Activated CD4-positive, alpha-beta T cell treated with anti-CD3 and anti-CD28 coated beads for 48 hours (primary cell): Measurements from ENCODE around the gene DESI1.
"Not testable (repeated sequence)": the region's sequence is repeated elsewhere in the genome, so short reads cannot be mapped to it uniquely, and the experiment has no call there.

Experiments used
- DNase-seq: peaks from one replicate; pipeline ENCODE4 v3.0.0-alpha.2; 2020

Gene DESI1

DNA sequence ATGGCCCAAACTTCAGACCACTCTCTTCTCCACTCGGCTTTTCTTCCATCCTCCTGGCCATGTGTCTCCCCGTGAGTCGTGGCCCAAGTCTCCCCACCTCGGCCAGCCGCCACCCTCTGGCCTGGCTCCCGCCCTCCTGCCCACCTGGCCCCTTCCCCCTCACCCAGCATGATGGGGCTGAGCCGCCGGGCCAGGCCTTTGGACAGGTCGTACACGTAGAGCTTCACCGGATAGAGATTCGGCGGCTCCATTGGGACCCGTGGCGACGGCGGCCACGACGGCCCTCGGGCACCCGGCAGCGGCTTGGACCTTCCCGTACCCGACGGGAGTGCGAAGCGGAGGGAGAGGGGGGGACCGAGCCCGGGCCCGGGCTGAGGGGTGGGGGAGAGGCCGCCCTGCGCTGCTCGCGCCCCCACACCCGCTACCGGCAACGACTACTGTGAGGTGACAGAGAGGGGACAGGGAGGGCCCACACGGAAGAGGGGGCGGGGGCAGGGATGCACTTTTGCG is at the start of gene DESI1:
Gene DESI1, minus strand, starts transcription at position 455 of the 510 bp plus-strand sequence. Its CDS starts 204 bp downstream, at position 251.
- DNase-seq = no peak

DNA sequence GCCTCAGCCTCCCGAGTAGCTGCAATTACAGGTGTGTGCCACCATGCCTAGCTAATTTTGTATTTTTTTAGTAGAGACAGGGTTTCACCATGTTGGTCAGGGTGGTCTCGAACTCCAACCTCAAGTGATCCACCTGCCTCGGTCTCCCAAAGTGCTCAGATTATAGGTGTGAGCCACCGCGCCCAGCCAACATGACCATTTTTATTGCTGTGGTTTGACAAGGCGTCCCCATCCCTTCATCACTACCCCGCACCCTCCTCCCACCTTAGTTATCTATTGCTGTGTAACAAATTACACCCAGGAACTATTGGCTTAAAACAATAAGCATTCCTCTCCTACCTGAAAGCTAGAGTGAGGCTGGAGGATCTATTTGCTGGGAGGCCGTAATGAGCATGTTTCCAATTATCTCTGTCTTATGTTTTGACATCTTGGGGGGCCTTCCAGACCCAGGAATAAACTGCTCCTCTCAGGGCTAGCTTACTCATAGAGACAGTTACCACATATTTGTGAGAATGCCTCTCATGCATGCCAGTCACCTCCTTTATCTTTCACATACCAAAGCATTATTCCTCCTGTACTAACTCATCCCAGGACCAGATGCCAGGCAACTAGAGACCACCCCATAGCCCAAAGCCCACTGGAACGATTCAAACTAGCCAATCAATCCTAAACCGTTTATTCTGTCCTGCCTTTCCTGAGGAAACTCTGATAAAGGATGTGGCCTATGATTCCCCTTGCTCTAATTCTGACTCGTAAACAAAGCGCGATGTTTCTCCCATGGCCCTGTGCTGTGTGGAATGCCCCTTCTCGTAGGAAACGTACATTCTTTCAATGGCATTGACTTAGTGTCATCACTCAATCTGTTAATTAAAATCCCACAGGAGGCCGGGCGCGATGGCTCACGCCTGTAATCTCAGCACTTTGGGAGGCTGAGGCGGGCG is 48.4 kb upstream of the DESI1 start:
- no peak for DNase-seq

DNA sequence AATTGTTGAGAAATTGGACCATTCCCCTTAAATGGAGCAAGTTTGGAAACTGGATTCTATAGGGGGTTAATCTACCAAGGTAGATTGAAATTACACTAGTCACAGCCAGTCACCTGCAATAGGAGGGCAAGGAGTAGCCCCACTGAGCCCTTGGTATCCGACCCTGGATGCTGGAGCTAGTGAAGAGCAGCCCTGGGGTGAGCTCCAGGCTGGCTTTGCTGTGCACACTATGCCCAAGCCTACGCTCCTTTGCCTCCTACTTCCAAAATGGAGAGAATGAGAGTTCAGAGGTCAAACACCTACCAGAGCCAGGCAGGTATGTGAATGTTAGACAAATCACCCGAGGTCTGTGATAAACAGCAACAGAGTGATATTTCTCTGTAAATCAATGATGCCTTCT is 44.1 kb upstream of the DESI1 start:
- DNase-seq = no peak

DNA sequence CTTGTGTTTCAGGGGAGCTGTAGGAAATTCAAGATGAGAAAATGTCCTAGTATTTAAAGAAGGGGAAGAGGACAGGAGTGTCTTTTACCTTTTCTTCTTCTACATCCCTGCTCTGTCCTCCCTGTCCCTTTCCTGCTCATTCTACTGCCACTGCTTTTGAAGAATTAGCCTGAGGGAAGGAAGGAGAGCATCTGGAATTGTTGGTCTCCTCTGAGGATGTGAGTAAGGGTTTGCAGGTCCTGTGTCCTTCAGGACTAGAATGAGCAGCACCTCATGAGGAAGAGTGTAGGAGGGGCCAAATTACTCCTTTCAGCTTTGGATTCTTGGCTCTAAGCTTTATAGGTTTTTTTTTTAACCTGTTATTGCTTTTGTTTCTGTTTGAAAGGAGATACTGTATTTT is 43.6 kb upstream of the DESI1 start:
- no peak for DNase-seq

DNA sequence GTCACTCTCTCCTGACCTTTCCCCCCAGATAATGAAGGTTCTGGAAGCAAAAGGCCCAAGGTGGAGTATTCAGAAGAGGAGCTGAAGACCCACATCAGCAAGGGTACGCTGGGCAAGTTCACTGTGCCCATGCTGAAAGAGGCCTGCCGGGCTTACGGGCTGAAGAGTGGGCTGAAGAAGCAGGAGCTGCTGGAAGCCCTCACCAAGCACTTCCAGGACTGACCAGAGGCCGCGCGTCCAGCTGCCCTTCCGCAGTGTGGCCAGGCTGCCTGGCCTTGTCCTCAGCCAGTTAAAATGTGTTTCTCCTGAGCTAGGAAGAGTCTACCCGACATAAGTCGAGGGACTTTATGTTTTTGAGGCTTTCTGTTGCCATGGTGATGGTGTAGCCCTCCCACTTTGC is 42.8 kb upstream of the DESI1 start:
- DNase-seq = not testable (repeated sequence)

DNA sequence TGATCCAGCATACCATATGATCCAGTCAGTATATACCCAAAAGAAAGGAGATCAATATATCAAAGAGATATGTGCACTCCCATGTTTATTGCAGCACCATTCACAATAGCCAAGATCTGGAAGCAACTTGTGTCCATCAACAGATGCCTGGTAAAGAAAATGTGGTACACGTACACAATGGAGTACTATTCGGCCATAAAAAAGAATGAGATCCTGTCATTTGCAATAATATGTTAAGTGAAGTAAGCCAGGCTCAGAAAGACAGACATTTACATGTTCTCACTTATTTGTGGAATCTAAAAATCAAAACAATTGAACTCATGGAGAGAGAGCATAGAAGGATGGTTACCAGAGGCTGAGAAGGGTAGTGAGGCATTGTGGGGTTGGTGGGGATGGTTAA is 40.9 kb upstream of the DESI1 start:
- no peak for DNase-seq

DNA sequence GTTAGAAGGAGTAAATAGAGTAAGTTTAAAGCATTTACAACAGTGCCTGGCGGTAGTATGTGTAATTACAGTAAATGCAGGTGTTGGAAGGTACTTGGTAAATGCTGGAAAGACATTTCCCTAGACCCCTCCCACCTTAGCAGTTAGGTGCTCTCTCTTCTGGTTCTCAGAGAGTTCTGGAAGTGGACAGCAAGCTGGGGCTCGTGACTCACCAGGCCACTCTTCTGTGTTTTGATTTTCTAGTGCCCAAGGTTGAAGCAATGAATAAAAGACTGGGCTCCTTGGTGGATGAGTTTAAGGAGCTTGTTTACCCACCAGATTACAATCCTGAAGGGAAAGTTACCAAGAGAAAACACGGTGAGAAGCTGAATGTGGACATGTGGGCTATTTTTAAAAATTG is 40.2 kb upstream of the DESI1 start:
- no peak for DNase-seq

DNA sequence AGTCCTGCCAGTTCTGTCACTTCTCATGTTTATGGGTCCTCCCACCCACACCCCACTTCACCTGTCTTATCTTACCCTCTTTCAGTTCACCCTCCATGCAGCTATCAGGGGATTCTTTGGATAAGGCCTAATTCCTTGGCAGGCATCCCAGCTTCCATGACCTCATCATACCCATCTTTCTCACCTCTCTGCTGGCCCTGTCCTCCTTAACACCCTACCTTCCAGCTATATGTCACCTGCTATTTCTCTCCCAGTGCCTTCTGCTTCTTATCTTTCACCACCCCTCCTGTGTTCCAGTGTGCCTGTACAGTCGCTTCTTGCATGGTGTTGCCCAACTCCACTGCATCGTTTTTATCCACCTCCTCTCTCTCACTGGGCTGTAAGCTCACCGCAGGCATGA is 39.6 kb upstream of the DESI1 start:
- DNase-seq = no peak

DNA sequence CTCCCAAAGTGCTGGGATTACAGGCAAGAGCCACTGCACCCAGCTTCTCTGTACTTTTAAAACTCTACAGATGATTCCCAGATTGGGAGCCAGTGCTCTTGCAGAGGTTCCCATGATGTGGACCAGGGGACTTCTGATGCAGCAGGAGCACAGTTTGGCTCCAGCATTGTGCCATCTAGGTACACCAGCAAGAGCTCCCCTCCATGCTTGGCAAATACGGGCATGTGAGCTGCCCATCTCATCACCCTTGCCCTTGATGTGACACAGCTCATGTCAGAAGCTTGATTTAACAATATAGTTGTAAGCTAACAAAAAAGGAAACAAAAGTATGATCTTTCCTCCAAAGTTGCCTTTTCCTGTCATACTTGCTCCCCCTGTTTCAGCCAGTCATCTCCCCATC is 39.1 kb upstream of the DESI1 start:
- DNase-seq = no peak

DNA sequence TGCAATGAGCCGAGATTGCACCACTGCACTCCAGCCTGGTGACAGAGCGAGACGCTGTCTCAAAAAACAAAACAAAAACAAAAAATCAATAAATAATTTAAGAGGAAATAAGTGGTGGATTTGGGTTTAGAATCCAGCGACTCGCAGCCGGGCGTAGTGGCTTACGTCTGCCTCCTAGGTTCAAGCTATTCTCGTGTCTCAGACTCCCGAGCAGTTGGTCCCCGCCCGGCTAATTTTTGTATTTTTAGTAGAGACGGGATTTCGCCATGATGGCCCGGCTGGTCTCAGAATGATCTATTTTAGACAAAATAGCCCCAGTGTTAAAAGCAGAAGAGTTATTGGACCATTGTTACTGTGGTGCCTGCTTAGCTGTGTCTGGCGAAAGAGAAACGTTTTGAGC is 38.0 kb upstream of the DESI1 start:
- DNase-seq = no peak

DNA sequence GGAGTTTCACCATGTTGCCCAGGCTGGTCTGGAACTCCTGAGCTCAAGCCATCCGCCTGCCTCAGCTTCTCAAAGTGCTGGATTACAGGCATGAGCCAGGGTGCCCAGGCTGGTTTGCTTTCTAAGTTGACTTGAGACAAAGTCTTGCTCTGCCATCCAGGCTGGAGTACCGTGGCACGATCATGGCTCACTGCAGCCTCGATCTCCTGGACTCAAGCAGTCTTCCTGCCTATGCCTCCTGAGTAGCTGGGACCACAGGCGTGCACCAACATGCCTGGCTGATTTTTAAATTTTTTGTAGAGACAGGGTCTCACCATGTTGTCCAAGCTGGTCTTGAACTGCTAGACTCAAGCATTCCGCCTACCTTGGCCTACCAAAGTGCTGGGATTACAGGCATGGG is 36.9 kb upstream of the DESI1 start:
- no peak for DNase-seq

DNA sequence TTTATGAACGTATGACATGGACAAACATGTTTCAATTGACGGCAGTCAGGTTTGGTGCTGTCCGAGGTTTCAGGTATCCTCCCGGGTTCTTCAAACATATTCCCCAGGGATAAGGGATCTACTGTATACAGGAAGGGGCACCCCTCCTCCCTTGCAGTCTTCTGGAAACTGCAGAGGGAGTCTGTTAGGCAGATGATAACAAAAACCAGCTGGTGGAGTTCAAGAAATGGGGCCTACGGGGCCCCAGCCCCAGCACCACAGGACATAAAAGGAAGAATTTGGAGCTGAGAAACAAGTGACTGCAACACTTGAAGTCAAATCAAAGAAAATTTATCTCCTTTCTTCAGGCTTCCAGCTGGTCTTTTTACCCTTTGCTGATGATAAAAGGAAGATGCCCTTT is 35.7 kb upstream of the DESI1 start:
- DNase-seq = no peak

DNA sequence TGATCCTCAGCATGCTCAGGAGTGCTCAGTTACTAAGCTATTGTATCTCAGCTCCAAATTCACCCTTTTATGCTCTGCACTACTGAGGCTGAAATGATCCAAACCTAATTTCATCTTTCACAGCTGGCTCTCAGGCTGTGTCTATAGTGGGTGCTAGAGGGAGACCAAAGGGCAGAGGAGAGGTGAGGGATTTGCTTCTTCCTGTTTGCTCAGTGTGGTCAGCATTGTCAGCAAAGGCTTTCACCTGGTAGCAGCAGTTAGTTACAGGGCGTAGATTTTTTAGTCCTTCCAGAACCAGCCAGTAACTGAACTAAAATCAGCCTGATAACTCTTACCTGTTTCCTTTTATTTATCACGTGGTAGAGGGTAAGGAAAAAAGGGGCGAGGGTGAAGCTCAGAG is 33.5 kb upstream of the DESI1 start:
- DNase-seq = no peak

DNA sequence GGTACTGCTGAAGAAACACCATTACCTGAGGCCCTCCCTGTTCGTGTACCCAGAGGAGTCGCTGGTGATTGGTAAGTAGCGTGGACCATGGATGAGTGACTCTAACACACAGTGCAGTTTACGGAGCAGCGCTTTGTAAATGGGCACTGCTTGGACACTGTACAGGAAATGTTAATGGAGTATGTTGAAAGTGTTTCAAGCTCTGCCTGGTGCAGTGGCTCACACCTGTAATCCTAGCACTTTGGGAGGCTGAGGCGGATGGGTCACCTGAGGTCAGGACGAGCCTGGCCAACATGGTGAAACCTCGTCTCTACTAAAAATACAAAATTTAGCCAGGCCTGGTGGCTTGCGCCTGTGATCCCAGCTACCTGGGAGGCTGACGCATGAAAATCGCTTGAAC is 30.0 kb upstream of the DESI1 start:
- no peak for DNase-seq

DNA sequence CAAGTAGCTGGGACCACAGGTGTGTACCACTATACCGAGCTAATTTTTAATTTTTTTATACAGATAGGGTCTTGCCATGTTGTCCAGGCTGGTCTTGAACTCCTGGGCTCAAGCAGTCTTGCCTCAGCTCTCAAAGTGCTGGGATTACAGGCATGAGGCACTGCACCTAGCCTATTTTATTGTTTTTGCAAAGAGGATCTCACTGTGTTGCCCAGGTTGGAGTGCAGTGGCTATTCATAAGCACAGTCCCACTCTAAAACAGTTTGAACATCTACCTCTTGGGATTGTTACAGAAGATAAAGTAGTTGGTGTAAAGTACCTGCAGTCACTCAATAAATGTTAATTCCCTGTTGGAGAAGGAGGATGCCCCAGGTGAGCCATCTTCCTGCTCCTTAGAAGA is 29.4 kb upstream of the DESI1 start:
- DNase-seq = no peak

DNA sequence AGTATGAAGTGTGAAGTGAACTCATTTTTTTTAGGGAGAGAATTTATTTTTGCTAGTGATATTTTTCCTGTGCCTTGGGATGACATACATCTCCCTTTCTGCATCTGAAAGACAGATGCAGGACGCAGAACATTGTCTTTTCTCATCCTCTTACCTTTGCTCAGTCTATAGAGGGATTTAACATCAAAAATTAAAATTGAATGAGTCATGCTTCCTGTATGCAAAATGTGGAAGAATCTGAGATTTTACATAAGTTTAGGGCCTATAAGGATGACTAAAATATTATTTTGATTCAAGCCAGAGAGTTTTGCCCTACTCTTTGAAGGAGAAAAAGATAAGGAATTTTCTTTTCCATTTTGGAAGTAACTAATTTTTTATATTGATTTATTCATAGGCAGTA is 27.6 kb upstream of the DESI1 start:
- DNase-seq = no peak

DNA sequence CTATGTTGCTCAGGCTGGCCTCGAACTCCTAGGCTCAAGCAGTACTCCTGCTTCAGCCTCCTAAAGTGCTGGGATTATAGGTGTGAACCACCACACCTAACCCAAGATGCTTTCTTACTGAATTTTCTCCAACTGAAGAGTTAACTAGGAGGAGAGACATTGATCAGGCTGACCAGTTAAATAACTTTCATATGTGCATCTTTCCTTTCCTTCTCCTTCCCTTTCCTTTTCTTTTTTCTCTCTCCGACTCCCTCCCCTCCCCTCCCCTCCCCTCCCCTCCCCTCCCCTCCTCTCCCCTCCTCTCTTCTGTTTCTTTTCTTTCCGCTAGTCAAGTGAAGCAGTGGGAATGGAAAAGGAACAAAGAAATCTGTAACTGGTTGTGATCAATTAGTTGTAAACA is 26.9 kb upstream of the DESI1 start:
- no peak for DNase-seq

DNA sequence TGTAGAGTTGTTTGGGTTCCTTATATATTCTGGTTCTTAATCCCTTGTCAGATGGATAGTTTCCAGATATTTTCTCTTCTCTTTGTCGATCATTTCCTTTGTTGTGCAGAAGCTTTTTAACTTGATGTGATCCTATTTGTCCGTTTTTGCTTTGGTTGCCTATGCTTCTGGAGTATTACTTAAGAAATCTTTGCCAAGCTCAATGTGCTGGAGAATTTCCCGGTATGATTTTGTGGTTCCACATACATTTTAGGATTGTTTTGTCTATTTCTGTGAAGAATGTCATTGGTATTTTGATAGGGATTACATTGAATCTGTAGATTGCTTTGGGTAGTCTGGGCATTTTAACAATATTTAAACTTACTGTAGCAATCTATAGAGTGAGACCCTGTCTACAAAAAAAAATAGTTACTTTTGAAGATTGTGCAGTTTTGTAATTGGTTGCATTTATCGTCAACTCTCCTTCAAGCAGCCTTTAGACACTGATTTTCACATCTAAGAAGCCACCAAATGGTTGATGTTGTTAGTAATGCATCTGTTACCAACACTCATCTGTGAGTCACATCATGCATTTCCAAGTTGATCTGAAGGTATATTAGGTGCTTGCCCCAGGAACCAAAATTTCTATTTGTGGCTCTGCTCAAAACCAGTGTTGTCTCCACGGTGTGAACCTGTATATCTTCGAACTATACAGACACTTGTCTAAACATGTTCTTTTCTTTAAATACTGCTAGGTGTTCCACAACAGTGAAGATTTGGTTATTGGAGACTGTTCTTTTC is 21.7 kb upstream of the DESI1 start:
- DNase-seq = no peak

DNA sequence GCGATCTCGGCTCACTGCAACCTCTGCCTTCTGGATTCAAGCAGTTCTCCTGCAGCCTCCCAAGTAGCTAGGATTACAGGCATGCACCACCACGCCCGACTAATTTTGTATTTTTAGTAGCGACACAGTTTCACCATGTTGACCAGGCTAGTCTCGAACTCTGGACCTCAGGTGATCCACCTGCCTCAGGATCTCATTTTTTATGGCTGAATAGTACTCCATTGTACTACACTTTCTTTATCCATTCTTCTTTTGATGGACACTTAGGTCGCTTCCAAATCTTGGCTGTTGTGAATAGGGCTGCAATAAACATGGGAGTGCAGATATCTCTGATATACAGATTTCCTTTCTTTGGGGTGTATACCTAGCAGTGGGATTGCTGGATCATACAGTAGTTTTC is 21.0 kb upstream of the DESI1 start:
- DNase-seq = no peak

DNA sequence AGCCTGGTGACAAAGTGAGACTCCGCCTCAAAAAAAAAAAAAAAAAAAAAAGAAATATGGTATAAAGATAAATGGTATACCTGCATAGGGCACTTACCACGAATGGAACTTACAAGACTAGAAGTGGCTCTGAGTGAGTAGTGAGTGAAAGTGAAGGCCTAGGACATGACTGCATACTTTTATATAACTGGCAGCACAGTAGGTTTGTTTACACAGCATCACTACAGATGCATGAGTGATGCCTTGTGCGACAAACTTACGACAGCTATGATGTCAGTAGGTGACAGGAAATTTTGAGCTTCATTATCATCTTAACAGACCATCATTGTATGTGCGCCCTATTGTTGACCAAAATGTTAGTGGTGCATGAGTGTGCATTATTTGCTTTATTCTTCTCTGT is 17.9 kb upstream of the DESI1 start:
- DNase-seq = no peak

DNA sequence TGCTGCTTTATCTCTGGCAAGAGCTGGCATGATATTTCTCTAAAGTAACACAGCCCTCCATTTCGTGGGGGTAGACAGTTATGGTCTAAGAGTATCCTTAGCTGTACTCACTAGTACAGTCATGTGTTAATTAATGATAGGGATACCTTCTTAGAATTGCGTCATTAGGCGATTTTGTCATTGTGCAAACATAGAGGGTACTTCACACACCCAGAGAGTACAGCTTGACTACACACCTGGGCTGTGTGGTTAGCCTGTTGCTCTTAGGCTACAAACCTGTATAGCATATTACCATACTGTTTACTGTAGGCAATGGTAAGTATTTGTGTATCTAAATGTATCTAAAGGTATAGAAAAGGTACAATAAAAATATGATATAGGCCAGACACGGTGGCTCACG is 17.3 kb upstream of the DESI1 start:
- no peak for DNase-seq

DNA sequence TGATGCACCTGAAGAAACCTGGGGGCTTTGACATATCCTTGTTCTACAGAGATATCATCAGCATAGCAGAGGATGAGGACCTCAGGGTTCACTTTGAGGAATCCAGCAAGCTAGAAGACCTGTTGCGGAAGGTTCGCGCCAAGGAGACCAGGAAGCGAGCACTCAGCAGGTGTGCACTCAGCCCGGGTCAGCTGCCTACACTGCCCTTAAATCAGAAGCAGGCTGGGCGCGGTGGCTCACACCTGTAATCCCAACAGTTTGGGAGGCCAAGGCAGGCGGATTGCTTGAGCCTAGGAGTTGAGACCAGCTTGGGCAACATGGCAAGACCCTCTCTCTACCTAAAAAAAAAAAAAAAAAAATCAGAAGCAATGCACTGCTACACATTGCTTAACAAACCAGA is 16.8 kb upstream of the DESI1 start:
- not testable (repeated sequence) for DNase-seq

DNA sequence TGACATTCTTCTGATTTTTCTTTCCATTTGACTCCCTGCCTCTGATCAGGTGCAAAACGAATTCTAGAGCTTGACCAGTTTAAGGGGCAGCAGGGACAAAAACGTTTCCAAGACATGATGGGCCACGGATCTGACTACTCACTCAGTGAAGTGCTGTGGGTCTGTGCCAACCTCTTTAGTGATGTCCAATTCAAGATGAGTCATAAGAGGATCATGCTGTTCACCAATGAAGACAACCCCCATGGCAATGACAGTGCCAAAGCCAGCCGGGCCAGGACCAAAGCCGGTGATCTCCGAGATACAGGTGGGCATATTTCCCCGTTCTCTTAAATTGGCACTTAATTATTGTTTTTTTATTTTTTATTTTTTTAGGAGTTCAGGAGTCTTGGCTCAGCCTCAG is 15.6 kb upstream of the DESI1 start:
- DNase-seq = no peak

DNA sequence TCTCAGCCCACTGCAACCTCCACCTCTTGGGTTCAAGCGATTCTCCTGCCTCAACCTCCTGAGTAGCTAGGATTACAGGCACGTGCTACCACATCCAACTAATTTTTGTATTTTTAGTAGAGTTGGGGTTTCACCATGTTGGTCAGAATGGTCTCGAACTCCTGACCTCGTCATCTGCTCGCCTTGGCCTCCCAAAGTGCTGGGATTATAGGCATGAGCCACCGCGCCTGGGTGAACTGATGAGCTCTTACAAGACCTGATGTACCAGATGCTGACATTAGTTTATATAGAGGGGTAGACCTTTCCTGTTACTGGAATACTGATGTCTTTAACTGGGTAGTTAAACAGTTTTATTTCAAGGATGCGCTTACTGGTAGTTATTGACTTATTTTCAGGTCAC is 13.8 kb upstream of the DESI1 start:
- DNase-seq = not testable (repeated sequence)
